NCI-H526 treated with DMSO at 0.1 percent for 48 hours (cell line): ENCODE data around the gene KCNQ1.

Experiments
- DNase-seq: peaks from one replicate; lab custom pipeline; 2025; lab: John Stamatoyannopoulos, UW

The KCNQ1 gene

GRCh38 chr11:2744166-2744565 is 299.4 kb downstream of the KCNQ1 start:
- no peak for DNase-seq

- no peak for DNase-seq
Measured at GRCh38 chr11:2745511-2745910, 300.7 kb downstream of the KCNQ1 start.

DNA sequence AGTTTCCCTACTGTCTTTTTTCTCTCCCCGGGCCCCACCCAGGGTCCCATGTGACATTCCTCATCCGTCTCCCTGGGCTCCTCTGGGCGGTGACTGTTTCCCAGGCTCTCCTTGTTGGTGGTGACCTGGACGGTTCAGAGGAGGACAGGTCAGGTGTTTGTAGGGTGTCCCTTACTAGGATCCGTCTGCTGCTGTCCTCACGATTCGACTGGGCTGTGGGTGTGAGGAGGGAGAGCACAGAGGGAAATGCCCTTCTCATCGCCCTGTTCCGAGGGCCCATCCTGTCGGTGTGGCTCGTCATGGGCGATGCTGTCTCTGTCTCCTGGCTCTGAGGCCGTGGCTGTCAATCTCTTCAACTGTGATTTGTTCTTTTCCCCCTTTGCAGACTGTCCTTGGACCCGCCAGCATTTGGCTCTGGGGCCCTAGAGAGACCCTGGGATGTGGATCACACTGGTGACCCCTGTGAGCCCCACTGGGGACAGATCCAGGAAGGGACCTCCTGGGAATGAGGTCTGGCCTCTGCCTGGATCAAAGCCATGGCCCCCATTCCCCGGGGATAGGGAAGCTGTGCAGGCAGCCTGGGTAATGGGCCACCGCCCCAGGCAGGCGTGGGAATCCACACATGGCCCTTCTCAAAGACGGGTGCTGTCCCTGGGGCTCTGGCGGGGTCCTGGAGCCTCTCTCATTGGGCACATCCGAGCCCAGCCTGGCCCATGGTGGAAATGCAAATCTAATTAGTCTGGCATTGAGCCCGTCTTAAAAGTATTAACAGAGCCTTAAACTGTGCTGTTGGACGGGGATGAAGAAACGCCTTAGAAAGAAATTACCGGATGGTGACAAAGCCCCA is 301.8 kb downstream of the KCNQ1 start:
- DNase-seq = no peak

DNA sequence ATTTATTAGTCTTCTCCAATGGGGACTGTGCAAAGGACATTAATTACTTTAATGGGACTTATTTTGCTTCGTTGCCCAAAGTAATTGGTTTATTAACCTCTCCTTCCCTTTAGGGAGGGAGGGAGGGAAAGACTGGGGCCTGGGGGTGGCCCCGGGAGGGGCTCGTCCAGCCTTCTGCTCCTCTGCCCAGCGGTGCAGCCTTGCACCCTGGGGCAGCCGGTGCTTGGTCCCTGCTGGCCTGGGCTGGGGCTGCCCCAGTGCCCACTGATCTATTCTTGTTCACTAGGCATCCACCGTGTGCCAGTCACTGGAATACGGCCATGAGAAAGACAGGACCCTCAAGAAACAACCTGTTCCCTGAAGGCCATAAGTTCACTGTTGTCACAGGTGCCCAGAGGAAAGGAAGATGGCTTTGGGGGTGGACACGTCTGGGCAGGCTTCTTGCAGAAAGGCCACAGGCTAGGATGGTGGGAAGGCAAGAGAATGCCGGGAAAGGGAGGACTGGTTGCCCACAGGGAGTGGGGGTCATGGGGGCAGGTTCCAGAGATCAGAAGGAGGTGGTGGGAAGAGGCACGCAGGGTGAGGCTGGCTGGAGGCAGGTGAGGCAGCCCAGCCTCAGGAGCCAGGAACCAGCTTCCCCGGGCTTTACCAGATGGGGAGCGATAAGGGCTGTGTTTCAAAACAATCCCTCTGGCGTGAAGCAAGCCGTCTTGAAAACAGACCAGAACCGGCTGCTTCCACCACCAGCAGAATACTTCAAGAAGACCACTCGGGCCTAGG is 302.6 kb downstream of the KCNQ1 start:
- no peak for DNase-seq

GRCh38 chr11:2748061-2748813 is 303.4 kb downstream of the KCNQ1 start:
- no peak for DNase-seq

DNA sequence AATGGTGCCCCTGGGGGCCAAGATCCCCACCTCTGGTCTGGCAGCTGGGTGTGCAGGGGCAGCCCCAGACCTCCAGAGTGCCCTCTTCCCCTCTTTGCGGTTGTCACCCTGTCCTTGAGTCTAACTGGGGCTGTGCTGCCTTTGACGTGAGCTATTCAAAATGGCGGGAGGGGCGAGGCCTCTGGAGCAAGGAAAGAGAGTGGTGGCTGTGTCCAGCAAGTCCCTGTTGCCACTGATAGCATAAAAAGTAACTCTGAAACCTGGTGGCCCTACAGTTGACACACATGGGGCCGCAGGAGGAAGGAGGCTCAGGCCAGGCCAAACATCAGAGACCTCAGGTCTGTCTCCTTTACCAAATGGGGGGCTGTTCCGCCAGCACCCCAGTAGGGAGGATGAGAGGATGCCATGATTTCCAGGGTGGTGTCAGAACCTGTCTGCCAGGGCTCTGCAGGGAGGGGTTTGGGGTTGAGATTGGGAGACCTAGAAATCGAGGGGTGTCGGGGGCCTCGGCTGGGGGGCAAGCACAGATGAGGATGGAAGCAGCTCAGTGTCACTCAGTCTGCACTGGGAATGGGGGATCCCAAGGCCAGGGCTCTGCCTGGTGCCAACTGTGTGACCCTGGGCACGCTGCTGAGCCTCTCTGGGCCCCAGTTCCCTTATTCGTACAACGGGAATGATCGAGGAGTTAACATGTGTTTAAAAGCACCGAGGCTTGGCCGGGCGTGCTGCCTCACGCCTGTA is 304.2 kb downstream of the KCNQ1 start:
- DNase-seq = no peak

- DNase-seq = no peak
Measured at GRCh38 chr11:2750101-2750681, 305.4 kb downstream of the KCNQ1 start.

GRCh38 chr11:2750682-2751522 is 306.1 kb downstream of the KCNQ1 start:
- no peak for DNase-seq

- no peak for DNase-seq
Measured at GRCh38 chr11:2751523-2752203, 306.9 kb downstream of the KCNQ1 start.

DNA sequence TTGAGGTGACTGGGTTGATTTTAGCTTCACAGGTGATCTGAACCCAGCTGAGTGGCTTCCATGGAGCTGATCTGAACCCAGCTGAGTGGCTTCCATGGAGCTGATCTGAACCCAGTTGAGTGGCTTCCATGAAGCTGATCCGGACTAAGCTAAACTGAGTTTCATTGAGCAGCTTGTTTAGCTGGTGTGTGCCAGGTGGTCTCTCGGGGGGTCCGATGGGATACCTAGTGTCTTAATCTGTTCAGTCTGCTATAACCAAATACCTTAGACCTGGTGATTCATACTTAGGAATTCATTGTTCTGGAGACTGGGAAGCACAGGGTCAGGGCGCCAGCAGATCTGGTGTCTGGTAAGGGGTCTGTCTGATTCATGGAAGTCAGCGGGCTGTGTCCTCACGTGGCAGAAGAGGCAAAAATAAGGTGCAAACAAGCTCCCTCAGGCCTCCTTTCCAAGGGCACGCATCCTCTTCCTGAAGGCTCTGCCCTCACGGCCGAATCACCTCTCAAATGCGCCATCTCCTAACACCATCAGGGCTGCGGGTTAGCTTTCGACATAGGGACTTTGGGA is 307.5 kb downstream of the KCNQ1 start:
- no peak for DNase-seq

GRCh38 chr11:2752923-2753322 is 308.1 kb downstream of the KCNQ1 start:
- DNase-seq = no peak

DNA sequence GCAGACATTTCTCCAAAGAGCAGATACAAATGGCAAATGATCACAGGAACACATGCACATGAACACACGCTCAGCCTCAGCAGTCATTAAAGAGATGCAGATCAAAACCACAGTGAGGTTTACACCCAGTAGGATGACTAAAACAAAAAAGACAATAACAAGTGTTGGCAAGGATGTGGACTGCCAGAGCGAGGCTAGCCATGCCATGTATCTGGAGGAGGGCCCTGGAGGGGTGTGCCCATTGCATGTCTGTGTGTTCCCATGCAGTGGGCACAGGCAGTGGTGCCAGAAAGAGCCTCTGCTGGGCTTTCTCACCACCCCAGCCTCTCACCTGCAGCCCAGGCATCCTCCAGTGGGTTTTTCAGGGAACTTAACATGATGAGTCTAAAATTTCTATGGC is 309.2 kb downstream of the KCNQ1 start:
- no peak for DNase-seq

DNA sequence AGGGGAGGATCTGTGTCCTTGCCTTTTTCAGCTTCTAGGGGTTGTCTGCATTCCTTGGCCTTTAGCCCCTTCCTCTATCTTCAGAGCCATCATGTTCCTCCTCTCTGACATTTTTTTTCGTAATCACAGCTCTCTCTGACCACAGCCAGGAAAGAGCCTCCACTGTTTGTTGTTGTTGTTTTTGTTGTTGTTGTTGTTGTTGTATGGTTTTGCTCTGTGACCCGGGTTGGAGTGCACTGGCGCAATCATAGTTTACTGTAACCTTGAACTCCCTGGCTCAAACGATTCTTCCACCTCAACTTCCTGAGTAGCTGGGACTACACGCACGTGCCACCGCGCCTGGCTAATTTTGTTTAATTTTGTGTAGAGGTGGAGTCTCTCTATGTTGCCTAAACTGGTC is 310.3 kb downstream of the KCNQ1 start:
- no peak for DNase-seq

DNA sequence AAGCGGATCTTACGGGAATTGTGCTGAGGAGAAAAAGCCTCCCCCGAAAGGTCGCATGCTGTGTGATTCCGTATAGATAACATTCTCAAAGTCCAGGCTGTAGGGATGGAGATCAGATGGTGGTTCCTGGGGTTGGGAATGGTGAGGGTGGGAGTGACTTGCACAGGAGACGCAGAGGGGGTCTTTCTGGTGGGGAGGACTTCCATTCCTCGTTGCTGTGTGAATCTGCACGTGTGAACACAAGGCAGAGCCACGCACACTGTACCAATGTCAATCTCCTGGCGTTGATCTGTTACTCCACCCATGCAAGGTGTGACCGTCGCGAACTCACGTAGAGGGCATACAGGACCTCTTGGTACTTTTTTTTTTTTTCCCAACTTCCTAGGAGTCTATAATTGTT is 313.9 kb downstream of the KCNQ1 start:
- DNase-seq = no peak

- no peak for DNase-seq
Measured at GRCh38 chr11:2759228-2760195, 314.7 kb downstream of the KCNQ1 start.

DNA sequence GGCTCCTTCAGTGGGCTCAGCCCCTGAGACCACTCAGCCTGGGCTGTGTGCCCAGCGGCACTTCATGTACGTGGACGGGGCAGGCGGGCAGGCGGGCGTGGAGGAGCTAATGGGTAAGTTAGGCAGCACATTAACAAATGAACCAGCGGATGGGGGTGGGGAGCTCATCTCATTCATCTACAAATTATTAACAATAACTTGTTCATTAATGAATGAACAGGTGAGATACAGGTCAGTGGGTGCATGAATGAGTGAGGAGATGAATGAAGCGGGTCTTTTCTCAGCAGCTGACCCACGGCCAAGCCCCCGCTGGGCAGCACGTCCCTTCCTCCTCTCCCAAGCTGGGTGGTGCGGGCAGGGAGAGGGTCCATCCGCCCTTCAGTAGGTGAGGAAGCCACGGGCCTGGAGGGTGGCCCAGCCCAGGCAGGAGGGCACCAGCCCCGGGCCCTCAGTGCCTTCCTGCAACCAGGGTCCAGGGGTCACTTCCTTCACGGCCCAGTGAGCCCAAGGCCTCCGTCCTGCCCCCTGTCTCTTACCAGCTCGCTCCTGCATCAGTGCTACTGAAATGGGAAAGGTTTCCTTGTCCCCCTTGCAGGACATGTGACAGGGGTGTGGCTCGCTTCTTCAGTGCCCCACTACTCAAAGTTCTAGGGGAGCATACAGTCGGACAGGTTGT is 315.5 kb downstream of the KCNQ1 start:
- no peak for DNase-seq

GRCh38 chr11:2761131-2762030 is 316.6 kb downstream of the KCNQ1 start:
- DNase-seq = no peak
